ENCODE results near the gene KCTD21.
"Not testable (repeated sequence)": the region's sequence is repeated elsewhere in the genome, so short reads cannot be mapped to it uniquely, and the experiment has no call there.

The KCTD21 gene

DNA sequence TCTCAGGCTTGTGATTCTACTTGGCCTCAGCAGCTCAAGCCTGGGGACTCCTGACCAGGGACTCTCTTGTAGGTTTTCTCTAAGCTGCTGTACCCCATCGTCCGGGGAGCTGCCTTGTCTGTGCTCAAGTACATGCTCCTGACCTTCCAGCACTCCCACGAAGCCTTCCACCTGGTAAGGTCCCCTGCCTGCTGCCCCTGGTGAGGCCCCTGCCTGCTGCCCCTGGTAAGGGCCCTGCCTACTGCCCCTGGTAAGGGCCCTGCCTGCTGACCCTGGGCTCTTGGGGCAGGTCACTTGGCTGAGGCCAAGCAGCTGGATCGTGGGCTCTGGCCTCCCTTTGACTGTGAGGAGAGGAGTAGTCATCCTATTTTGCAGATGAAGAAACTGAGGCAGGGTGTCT is 11.6 kb upstream of the KCTD21 start:
- DNase-seq: no peak

GRCh38 chr11:78199653-78200015 is 11.2 kb upstream of the KCTD21 start:
- no peak for DNase-seq

GRCh38 chr11:78199015-78199652 is 10.7 kb upstream of the KCTD21 start:
- no peak for DNase-seq

- DNase-seq: no peak
Measured at GRCh38 chr11:78197816-78198215, 9.4 kb upstream of the KCTD21 start.

DNA sequence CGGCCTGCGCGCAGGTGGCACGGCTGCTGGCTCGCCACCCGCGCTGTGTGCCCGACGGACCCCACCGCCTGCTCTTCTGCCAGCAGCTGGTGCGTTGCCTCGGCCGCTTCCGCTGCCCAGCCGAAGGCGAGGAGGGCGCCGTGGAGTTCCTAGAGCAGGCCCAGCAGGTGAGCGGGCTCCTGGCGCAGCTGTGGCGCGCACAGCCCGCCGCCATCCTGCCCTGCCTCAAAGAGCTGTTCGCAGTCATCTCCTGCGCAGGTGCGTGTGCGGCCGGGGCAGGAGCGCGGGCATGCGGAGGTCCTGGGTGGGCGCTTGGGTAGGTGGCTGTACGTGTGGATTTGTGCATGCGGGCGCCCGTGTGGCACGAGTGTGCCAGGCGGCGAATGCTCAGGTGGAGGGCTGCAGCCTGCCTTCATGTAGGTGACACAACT is 8.2 kb upstream of the KCTD21 start:
- no peak for DNase-seq

DNA sequence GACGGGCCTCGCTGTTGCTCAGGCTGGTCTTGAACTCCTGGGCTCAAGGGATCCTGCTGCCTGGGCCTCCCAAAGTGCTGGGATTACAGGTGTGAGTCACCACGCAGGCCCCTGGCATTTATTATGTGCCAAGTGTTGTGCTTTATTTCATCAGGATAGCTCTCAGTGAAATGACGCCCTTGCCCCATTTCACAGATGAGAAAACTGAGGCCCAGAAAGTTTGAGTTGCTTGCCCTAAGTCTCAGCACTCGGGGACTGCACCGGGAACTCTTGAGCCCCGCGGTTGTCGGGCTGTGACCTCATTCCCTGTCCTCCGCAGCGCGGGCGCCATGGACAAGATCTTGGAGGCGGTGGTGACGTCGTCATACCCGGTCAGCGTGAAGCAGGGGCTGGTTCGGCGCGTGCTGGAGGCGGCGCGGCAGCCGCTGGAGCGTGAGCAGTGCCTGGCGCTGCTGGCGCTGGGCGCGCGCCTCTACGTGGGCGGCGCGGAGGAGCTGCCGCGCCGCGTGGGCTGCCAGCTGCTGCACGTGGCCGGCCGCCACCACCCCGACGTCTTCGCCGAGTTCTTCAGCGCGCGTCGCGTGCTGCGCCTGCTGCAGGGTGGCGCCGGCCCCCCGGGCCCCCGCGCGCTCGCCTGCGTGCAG is 7.6 kb upstream of the KCTD21 start:
- DNase-seq: no peak

DNA sequence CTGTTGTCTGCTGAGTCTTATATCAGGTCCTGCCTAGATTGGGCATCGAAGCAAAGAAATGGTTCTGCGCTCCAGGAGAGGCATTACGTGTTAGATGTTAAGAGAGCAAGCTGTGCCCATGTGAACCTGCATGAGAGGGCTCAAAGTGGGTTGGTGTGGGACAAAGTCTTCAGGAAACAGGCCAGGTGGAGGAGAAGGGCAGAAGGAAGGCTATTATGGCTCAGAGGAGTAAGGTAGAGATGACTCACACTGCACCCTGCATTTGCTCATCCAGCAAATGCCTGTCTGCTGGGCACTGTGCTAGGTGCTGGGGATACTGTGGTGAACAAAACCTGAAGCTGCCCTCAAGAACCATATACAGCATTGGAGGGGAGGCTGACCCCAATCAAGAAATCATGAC is 6.1 kb upstream of the KCTD21 start:
- no peak for DNase-seq

DNA sequence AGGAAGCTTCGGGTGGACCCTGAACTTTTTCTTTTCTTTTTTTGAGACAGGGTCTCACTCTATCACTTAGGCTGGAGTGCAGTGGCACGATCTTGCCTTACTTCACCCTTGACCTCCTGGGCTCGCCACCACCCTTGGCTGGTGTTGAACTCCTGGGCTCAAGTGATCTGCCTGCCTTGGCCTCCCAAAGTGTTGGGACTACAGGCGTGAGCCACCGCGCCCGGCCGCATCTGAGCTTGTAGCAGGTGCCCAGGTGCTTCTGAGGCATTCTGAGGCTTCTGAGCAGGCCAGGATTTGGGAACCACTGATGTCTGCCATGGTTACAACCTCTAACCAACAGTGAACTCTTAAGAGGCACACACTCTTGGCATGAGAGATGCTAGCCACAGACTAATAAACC is 5.4 kb upstream of the KCTD21 start:
- no peak for DNase-seq

DNA sequence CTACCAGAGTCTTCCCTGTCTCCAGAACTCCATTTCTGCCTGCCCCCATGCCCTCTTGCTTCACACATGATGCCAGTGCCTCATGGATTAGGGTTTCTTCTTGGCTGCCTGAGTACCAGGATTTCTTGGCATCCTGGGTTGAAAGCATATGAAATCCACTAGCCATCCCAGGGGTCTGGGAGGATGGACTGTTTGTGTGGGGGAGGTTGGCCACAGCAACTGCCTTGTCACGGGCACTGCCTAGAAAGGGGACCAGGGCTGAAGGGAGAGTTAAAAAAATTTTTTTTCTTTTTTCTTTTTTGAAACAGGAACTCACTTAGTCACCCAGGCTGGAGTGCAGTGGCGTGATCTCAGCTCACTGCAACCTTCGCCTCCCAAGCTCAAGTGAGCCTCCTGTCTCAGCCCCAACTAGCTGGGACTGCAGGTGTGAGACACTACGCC is 4.5 kb upstream of the KCTD21 start:
- DNase-seq: peak; percentile 69

- peak; percentile 27 for DNase-seq
Measured at GRCh38 chr11:78192223-78192719, 3.8 kb upstream of the KCTD21 start.

DNA sequence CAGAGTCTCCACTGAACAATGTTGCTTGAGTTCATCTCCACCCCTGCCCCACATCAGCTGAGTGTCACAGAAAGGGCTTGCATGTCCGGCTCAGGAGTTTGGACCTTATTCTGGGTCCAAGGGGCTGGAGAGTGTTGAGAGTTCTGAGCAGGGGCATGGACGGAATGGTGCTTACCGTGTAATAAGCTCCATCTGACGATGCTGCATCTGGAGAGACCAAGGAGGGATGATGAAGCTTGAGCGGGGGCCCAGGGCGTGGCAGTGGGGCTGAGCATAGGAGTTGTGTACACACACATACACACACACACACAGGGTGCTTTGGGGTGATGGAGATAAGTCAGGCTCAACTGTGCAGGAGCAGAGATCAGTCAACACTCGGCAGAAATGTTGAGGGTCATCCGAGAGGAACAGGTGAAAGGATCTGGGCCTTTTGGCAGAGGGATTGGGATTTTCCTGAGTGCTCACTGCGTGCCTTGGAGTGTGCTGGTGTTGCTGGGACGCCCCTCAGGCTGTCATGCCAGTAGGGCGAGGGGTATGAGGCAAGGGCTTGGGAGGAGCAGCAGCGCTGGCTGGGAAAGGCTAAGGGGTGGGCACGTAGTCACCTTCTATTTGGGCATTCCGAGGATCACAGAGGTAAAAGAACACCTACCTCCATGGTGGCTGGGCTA is 2.6 kb upstream of the KCTD21 start:
- DNase-seq: no peak

- DNase-seq: no peak
Measured at GRCh38 chr11:78190374-78190773, 1.9 kb upstream of the KCTD21 start.

DNA sequence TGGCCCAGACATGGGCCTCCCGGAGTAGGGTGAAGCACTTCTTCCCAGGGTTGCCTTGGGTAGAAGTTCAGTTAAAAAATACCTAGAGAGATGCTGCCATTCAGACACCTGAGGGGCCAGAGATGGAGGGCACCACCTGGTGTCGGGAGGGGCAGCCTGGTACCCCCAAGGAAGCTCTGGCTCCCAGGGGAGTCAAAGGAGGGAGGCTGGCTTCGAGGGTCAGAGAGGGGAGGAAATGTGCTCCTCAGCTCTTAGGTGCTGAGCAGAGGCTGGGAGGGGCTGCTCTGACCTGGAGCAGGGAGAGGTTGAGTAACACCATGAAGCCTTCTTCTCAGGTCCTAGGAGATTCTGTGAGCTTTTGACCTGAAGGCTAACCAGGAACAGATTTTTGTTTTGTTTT is 1.4 kb upstream of the KCTD21 start:
- no peak for DNase-seq

- no peak for DNase-seq
Measured at GRCh38 chr11:78189174-78189724, 823 bp upstream of the KCTD21 start.

DNA sequence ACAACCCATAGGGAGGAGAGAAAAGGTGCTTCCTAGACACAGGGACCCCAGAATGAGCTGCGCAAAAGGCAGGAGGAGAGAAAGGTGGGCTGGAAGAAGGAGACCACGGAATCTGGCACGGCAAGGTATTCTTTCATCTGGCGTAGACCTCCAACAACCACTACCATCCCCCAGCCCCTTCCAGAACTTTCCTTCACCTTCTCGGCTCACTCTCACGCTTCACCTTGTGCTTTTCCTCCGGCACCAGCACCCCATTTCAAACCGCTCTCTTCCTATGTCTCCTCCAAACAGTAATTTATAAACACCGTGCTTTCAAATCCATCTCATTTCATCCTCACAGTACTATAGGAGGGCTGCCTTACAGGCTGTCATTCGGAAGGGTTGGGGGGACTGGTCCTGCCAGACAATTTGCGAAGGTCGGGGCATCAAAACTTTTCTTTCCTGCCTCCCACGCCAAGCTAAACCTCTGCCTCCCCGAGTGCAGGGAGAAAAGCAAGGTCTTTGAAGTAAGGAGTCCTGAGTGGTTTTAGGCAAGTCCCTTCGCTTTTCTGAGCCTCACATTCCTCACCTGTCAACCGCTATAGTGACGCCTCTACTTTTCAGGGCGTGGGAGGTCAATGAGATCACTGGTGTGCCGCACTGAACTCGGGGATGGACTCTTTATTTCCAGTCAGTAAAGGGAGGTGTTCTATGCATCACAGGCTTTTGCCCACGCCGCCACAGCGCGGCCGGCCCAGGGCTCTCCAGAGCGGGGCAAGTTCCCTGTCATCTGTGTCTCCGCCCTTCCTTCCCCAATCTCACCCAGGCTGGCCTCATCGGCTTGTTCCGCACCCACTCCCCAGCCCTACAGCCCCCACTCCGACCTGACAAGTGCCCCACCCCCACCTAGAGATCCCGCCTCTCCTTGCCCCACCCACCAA is 800 bp downstream of the KCTD21 start:
- peak; percentile 89 for DNase-seq

DNA sequence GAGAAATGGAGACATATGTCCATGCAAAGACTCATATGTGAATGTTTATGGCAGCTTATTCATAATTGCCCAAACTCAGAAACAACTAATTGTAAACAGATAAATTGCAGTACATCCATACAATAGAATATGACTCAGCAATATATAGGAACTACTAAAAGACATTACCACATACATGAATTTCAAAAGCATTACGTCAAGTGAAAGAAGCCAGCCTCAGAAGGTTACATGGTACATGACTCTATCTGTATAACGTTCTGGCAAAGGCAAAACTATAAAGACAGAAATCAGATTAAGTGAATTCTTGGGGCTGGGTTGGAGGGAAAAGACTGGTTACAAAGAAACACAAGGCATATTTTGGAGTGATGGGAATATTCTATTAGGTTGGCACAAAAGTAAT is 7.2 kb downstream of the KCTD21 start:
- peak; percentile 91 for DNase-seq

- DNase-seq: peak; percentile 74
Measured at GRCh38 chr11:78180751-78181150, 7.7 kb downstream of the KCTD21 start.

- DNase-seq: no peak
Measured at GRCh38 chr11:78179459-78180071, 8.9 kb downstream of the KCTD21 start.

GRCh38 chr11:78177216-78177615 is 11.2 kb downstream of the KCTD21 start:
- DNase-seq: no peak

GRCh38 chr11:78176605-78177141 is 11.8 kb downstream of the KCTD21 start:
- DNase-seq: no peak

GRCh38 chr11:78175862-78176261 is 12.6 kb downstream of the KCTD21 start:
- not testable (repeated sequence) for DNase-seq

- no peak for DNase-seq
Measured at GRCh38 chr11:78171951-78172350, 16.5 kb downstream of the KCTD21 start.

Measured in inflammatory macrophage treated with lipopolysaccharide for 4 hours (primary cell).